ENCODE results near the gene GRAMD1B. TPM values are rescaled to one million over a fixed set of nuclear protein-coding genes. Genes with fewer than 3 reads are reported as not detected.
"Not testable (repeated sequence)": the region's sequence is repeated elsewhere in the genome, so short reads cannot be mapped to it uniquely, and the experiment has no call there.

GRAMD1B gene
- total RNA-seq, 1 donor from 2014 or later: 19.0 TPM

GRCh38 chr11:123628936-123629683 is 199.0 kb downstream of the GRAMD1B start:
- ATAC-seq (ENCODE audit: poor library complexity): peak; percentile 81
- intact Hi-C loops (cut with DNase I): no loop called here
- peak; percentile 81 for DNase-seq

DNA sequence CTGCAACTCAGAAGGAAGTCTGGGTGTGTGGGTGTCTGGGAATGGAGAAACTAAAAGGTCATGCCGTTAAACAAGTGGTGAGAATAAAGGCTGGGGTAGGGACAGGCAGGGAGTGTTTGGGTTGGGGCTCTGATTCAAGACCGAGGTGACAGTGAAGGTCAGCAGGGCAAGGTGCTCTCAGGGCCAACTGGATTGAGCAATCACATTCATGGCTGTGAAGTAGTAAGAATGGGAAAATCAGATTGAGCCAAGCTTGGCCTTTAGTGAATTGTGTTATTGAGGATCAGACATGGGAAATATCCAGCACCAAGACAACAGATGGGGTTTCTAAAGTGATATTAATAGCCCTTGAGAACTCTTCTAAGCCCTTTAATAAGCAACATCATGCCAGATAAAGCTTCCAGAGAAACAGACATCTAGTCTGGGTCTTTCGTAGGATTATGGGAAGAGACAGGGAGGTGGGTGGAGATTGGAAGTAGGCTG is 200.1 kb downstream of the GRAMD1B start:
- ATAC-seq (ENCODE audit: poor library complexity) (peak; percentile 62), DNase-seq (no peak)
- intact Hi-C loops (cut with DNase I): no loop called here

- ATAC-seq (ENCODE audit: poor library complexity): no peak
- intact Hi-C loops (cut with DNase I): loop anchor here (5.0 kb wide), 1 partner anchor 67 kb away; no protein-coding TSS in a partner anchor
- no peak for DNase-seq
Observed at GRCh38 chr11:123640029-123640428, 210.0 kb downstream of the GRAMD1B start.

- ATAC-seq (ENCODE audit: poor library complexity): peak; percentile 79
- DNase-seq: peak; percentile 49
- intact Hi-C loops (cut with DNase I): loop anchor here (5.0 kb wide), 1 partner anchor 66 kb away; no protein-coding TSS in a partner anchor
Observed at GRCh38 chr11:123640677-123641494, 210.8 kb downstream of the GRAMD1B start.

- DNase-seq: no peak
- intact Hi-C loops (cut with DNase I): loop anchor here (5.0 kb wide), 1 partner anchor 66 kb away; no protein-coding TSS in a partner anchor
- no peak for ATAC-seq (ENCODE audit: poor library complexity)
Observed at GRCh38 chr11:123641495-123641840, 211.4 kb downstream of the GRAMD1B start.

- DNase-seq (no peak), ATAC-seq (ENCODE audit: poor library complexity) (no peak)
- intact Hi-C loops (cut with DNase I): loop anchor here (5.0 kb wide), 1 partner anchor 65 kb away; no protein-coding TSS in a partner anchor
Observed at GRCh38 chr11:123642435-123642834, 212.4 kb downstream of the GRAMD1B start.

DNA sequence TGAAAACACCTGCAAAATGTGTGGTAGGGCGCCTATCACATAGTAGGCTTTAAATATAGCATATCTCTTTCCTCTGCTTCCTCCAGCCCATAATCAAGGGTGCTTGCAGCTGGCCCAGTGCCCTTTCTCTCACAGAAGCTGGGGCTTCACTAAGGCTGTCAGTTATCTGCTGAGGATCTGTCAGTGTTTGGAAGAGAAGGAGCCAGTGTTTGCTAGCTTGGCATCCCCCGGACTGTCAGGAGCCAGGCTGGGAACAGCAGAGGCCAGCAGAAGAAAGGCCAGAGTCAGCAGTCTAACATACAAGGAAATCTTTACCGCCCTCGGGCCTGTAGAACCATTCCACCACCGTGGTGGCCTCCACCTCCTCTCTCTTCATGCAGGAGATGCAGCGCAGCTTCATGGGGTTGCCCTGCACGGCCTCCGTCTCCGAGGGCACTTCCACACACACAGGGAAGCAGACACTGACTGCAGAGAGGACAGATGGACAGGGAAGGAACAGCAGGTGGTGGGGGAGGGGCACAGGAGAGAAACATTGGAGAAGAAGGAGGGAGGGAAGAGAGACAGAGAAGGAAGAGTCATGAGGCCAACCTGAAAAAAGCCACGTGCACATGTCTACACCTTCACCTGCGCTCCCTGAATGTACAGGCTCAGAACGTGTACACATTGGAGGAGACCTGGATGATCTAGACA is 215.4 kb downstream of the GRAMD1B start:
- intact Hi-C loops (cut with DNase I): no loop called here
- DNase-seq: no peak
- no peak for ATAC-seq (ENCODE audit: poor library complexity)

GRCh38 chr11:123650901-123651300 is 220.8 kb downstream of the GRAMD1B start:
- ATAC-seq (ENCODE audit: poor library complexity) (no peak), DNase-seq (no peak)
- intact Hi-C loops (cut with DNase I): no loop called here

DNA sequence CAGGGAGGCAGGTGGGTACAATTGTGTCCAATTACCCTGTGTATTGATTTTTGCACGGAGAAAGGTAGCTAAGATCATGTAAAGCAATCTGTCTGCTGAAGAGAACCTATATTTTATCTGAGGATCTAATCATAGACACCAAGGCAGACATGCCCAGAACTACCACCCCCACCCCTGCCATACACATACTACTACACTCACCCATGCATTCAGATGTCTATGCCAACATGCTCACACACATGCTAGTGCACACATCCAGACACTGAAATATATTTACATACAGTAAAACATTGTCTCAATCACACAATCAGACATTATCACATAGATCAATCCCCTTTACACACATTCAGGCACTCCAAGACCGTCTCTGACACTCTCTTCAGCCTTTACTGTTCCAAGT is 222.5 kb downstream of the GRAMD1B start:
- intact Hi-C loops (cut with DNase I): no loop called here
- no peak for ATAC-seq (ENCODE audit: poor library complexity)
- no peak for DNase-seq

DNA sequence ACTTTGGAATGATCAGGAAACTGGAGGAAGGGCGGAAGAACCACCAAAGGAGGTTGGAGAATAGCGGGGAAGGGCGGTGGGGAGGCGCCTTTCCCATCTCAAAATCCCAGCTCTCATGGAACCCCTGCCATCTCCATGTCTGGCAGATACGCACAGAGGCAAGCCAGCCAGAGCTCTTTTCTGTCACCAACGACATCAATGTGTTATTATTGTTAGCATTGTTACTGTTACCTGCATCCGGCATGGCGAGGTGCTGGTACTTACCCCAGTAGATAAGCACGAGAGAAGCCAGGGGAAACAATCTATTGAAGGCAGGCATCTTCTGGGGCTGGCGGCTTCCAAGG is 223.4 kb downstream of the GRAMD1B start:
- ATAC-seq (ENCODE audit: poor library complexity) (no peak), DNase-seq (no peak)
- intact Hi-C loops (cut with DNase I): no loop called here

DNA sequence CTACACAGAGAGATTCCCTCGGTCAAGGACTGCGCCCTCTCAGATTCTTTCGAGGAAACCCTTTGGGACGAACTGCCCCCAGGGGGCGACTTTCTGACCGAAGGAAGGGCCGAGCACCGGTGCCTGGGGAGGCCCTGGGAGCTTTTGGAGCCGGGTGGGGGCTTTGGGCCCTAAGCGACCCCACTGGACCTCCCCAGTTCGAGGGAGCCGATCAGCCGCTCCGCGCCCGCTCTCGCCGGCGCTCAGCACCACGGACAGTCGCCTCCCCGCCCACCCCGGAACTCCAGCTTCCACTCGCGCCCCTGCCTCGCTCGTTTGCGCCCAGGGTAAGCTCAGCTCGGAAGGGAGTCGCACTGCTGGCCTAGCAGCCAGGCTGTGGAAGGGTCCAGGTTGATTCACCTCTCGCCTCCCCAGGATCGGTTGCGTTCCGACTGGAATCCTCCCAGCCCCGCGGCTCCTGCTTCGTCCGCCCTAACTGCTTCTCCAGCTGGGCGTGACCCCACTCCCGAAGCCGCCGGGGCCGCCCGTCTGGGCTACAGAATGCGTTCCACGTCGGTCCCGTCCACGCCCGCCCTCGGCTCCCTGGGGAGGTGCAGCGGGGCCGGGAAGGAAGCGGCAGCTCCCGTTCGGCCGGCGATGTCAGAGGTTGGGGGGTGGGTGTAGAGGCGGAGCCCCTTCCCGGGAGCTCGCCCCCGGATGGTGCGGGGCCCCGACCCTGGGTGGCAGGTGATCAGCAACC is 223.9 kb downstream of the GRAMD1B start:
- ATAC-seq (ENCODE audit: poor library complexity) (peak; percentile 89), DNase-seq (peak; percentile 64)
- intact Hi-C loops (cut with DNase I): no loop called here

DNA sequence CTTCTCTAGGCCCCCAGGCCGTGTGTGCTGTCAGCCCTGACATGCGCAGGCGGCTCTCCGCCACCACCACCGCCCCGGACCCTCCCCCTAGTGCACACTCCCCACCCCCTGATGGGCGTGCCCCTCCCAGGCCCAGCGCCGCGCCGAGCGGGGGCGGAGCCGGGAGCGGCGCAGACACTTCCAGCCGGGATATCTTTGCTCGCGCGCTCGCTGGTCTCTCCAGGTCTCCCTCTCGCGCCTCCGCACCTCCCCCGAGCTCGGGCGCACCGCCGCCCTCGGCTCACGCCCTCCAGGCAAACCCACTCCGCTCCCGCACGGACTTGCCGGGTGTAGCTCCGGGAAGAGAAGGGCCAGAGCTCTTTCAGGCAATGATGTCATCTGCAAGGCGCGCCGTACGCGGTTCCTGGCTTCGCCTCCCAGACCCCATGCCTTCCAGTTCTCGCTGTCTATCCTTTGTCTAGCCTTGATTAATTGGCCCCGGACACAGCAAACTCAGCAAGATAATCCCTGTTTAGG is 224.6 kb downstream of the GRAMD1B start, which contains the start of gene SCN3B:
SCN3B (minus strand) TSS at position 59 of the 516 bp plus-strand sequence. CDS start 823 bp downstream, outside the sequence.
- intact Hi-C loops (cut with DNase I): no loop called here
- ATAC-seq (ENCODE audit: poor library complexity): peak; percentile 98
- DNase-seq: peak; percentile 75

DNA sequence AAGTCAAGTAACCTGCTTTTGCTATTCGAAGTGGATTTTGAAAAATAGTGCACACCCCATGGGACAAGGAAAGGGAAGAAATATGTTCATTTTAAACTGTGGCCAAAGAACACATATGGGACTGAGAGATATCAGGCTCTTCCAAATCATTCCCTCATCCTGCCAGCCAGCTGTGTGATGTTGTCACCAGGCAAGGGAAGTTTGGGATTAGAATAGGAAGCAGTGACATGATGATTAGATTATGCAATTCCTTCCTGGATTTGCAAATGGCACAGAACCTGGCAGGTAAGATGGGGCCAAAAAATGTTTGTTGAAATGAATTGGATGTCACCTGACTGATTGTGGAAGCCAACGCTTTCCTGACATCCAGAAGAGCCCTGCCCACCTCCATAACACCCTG is 229.2 kb downstream of the GRAMD1B start:
- intact Hi-C loops (cut with DNase I): no loop called here
- DNase-seq: no peak
- no peak for ATAC-seq (ENCODE audit: poor library complexity)

DNA sequence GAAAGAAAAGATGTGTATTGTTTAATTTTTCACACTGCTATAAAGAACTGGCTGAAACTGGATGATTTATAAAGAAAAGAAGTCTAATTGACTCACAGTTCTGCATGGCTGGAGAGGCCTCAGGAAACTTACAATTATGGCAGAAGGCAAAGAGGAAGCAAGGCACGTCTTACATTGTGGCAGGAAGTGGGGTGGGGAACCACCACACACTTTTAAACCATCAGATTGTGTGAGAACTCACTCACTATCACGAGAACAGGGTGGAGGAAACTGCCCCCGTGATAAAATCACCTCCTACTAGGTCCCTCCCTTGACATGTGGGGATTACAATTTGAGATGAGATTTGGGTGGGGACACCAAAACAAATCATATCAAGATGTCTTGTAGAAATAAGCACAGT is 229.9 kb downstream of the GRAMD1B start:
- intact Hi-C loops (cut with DNase I); DNase-seq; ATAC-seq (ENCODE audit: poor library complexity): not testable (repeated sequence)

GRCh38 chr11:123665306-123665705 is 235.2 kb downstream of the GRAMD1B start:
- intact Hi-C loops (cut with DNase I): no loop called here
- DNase-seq (no peak), ATAC-seq (ENCODE audit: poor library complexity) (no peak)

DNA sequence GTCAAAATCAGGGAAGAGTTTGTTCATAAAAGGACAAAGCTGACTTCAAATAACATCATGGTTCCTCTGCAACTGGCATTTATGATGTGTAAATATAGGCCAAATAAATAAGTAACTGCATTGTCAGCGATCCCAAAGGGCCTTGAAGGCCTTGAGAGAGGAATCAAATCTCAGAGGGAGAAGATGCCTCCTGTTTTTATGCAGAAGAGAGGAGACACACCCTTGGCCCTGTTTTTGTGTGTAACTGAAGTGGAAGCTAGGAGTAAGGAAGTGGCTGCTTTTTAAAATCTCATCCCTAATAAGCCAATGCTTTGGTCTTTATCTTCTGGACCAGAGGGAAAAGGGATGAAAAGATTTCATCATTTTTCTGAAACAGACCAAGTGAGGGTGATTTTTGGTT is 240.0 kb downstream of the GRAMD1B start:
- intact Hi-C loops (cut with DNase I): no loop called here

GRCh38 chr11:123671534-123671933 is 241.5 kb downstream of the GRAMD1B start:
- ATAC-seq (ENCODE audit: poor library complexity) (no peak), DNase-seq (no peak)
- intact Hi-C loops (cut with DNase I): no loop called here

More for the DNA sequence above, 240.0 kb downstream of the GRAMD1B start:
- no peak for ATAC-seq (ENCODE audit: poor library complexity)
- DNase-seq: no peak

- ATAC-seq (ENCODE audit: poor library complexity): no peak
- intact Hi-C loops (cut with DNase I): no loop called here
Observed at GRCh38 chr11:123672568-123672967, 242.5 kb downstream of the GRAMD1B start.

More at GRCh38 chr11:123672568-123672967, 242.5 kb downstream of the GRAMD1B start:
- DNase-seq: no peak

All from Right ventricle myocardium superior (tissue), 1 donor.